ENCODE measurements around the gene RANBP1. TPM values are rescaled to one million over a fixed set of nuclear protein-coding genes. Genes with fewer than 3 reads are reported as not detected.
"Not testable (repeated sequence)": the region's sequence is repeated elsewhere in the genome, so short reads cannot be mapped to it uniquely, and the experiment has no call there.

Gene RANBP1
- total and polyA plus RNA-seq, 7 donors: 32.2 to 161 (median 52.1) TPM

- Histone ChIP-seq H3K36me3 (ENCODE audit: insufficient read depth in 1 of 2, low read depth in 1 of 2) (no peaks in the 10 kb centered on the region), H3K27me3 (ENCODE audit: insufficient read depth in 3 of 3, low read length in 2 of 3) (no peaks in the 10 kb centered on the region), H3K9me3 (no peaks in the 10 kb centered on the region), H3K4me1 (no peaks in the 10 kb centered on the region), H3K27ac (no peak overlapping the region), H3K4me3 (no peak overlapping the region)
- 53 to 58% (median 56%) methylated on average over 14 to 15 of the region's 15 CpGs for WGBS, 3 donors
- no peak for DNase-seq
- TF ChIP-seq CTCF (IDR thresholded peaks at IDR 0.05): no peak
- intact Hi-C loops (cut with DNase I): loop anchor here (1.0 to 2.0 kb wide), 3 partner anchors 111 to 128 kb away; partner anchors contain the start of gene RTN4R (in 1 of the 2)
- peak in 1 of 4 donors; percentile 14 for ATAC-seq
These were observed 41.7 kb downstream of the RANBP1 start for GRCh38 chr22:20157430-20158183.

DNA sequence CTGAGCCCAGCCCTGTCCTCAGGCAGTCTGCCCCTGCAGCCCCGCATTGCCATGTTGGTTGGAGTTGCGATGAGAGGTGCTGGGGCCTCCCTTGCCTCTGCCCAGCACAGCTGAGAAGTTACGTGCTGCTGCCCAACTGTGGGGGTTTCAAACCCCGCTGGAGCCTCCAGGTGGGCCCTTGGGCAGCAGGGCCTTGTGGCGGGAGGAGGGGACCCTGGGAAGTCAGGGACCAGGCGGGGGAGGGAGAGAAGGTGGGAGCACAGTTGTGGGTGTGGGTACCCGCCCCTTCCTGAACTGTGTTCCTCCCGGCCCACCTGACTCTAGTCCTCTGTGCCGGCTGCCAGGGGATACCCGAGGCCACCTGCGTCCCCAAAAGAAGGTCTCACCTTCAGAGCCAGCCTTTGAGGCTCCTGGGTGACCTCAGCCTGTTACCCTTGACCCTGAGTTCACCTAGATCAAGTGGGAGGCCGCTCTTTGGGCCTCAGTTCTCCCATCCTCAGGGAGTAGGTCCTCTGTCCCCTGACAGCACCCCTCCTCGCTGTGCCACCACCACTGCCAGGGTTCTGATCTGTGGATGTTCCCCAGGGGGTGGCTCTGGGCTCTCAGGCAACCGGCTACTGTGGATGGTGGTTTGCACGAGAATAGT, 42.6 kb downstream of the RANBP1 start:
- no peak for TF ChIP-seq CTCF (IDR thresholded peaks at IDR 0.05)
- DNase-seq (no peak), ATAC-seq (no peak)
- Histone ChIP-seq H3K27me3 (ENCODE audit: insufficient read depth in 3 of 3, low read length in 2 of 3) (no peaks in the 10 kb centered on the region), H3K36me3 (ENCODE audit: insufficient read depth in 1 of 2, low read depth in 1 of 2) (no peaks in the 10 kb centered on the region), H3K27ac (no peak overlapping the region), H3K9me3 (no peaks in the 10 kb centered on the region), H3K4me1 (no peaks in the 10 kb centered on the region), H3K4me3 (no peak overlapping the region)
- intact Hi-C loops (cut with DNase I): no loop called here
- 74 to 85% (median 80%) methylated on average over 13 to 15 of the region's 15 CpGs for WGBS, 3 donors

GRCh38 chr22:20159076-20159475, 43.2 kb downstream of the RANBP1 start:
- H3K27ac ChIP-seq: no peak overlapping the region
- TF ChIP-seq CTCF (IDR thresholded peaks at IDR 0.05): no peak
- no peaks in the 10 kb centered on the region for H3K27me3 ChIP-seq (ENCODE audit: insufficient read depth in 3 of 3, low read length in 2 of 3)
- no peaks in the 10 kb centered on the region for H3K4me1 ChIP-seq
- no peaks in the 10 kb centered on the region for H3K36me3 ChIP-seq (ENCODE audit: insufficient read depth in 1 of 2, low read depth in 1 of 2)
- no peaks in the 10 kb centered on the region for H3K9me3 ChIP-seq
- H3K4me3 ChIP-seq: no peak overlapping the region
- WGBS, 3 donors: 49 to 73% (median 58%) methylated on average over 8 to 9 of the region's 9 CpGs
- DNase-seq (no peak), ATAC-seq (no peak)
- intact Hi-C loops (cut with DNase I): no loop called here

- H3K4me3 ChIP-seq; DNase-seq; ATAC-seq; H3K9me3 ChIP-seq; H3K4me1 ChIP-seq; H3K27ac ChIP-seq; H3K36me3 ChIP-seq (ENCODE audit: insufficient read depth in 1 of 2, low read depth in 1 of 2); H3K27me3 ChIP-seq (ENCODE audit: insufficient read depth in 3 of 3, low read length in 2 of 3); intact Hi-C loops (cut with DNase I): not testable (repeated sequence)
- 64 to 68% (median 67%) methylated on average over 6 to 11 of the region's 14 CpGs for WGBS, 3 donors
These were observed 43.6 kb downstream of the RANBP1 start for GRCh38 chr22:20159531-20159930.

GRCh38 chr22:20160041-20160440, 44.1 kb downstream of the RANBP1 start:
- Histone ChIP-seq H3K4me3 (no peak overlapping the region), H3K27ac (no peak overlapping the region), H3K36me3 (ENCODE audit: insufficient read depth in 1 of 2, low read depth in 1 of 2) (no peaks in the 10 kb centered on the region), H3K27me3 (ENCODE audit: insufficient read depth in 3 of 3, low read length in 2 of 3) (no peaks in the 10 kb centered on the region), H3K9me3 (no peaks in the 10 kb centered on the region), H3K4me1 (no peaks in the 10 kb centered on the region)
- intact Hi-C loops (cut with DNase I): no loop called here
- no peak for DNase-seq
- 78 to 83% (median 80%) methylated on average over 10 of the region's 10 CpGs for WGBS, 3 donors
- no peak for TF ChIP-seq CTCF (IDR thresholded peaks at IDR 0.05)
- no peak for ATAC-seq

All from psoas muscle (tissue), 8 donors.